T-helper 17 cell (primary cell): Measurements from ENCODE around the gene GPR141. TPM values are rescaled to one million over a fixed set of nuclear protein-coding genes. Genes with fewer than 3 reads are reported as not detected.

Source experiments
- ATAC-seq: fragments of 150-1000 bp; cut with Tn5 transposase; 2 replicates; pipeline ENCODE4 v1.10.0; 2021; ENCODE audit warnings: mild to moderate bottlenecking, moderate library complexity
- DNase-seq, 3 donors: peaks; one replicate each; pipeline versions ENCODE4 v3.0.0 to v3.0.0-alpha.2; 2020 to 2021
- H3K9me3 ChIP-seq: one replicate; pipeline ENCODE4 v1.7.0; 2013; ENCODE audit warnings: low read length, mild to moderate bottlenecking; ENCODE audit not compliant: control insufficient read depth, poor library complexity, severe bottlenecking
- H3K27ac Mint-ChIP-seq: one replicate; pipeline ENCODE4 v1.8.0; 2022; ENCODE audit warnings: mild to moderate bottlenecking, moderate library complexity, mixed read lengths
- H3K27me3 Mint-ChIP-seq: one replicate; pipeline ENCODE4 v1.8.0; 2022; ENCODE audit warnings: mixed read lengths
- H3K36me3 Mint-ChIP-seq: one replicate; pipeline ENCODE4 v1.8.0; 2022; ENCODE audit warnings: low read depth, mixed read lengths
- H3K4me1 Mint-ChIP-seq: one replicate; pipeline ENCODE4 v1.8.0; 2022; ENCODE audit warnings: mild to moderate bottlenecking, mixed read lengths
- H3K4me3 Mint-ChIP-seq: one replicate; pipeline ENCODE4 v1.8.0; 2022; ENCODE audit warnings: mild to moderate bottlenecking, moderate library complexity, mixed read lengths
- total RNA-seq, 4 donors: library from RNA in 2 of 4; stranded (reverse) in 2 of 4; gene quantifications; one replicate each; pipeline ENCODE4 v1.2.3 and lab custom pipeline; 2022 to 2026

GPR141 gene
- total RNA-seq, 2 donors from 2014 or later, result 0.52 TPM; not detected in 1

- H3K9me3 ChIP-seq, result no peaks in the 10 kb centered on the region
- no peaks in the 10 kb centered on the region for H3K4me1 Mint-ChIP-seq
- no peak overlapping the region for H3K4me3 Mint-ChIP-seq
- peaks cover 13% of the 10 kb centered on the region for H3K27me3 Mint-ChIP-seq
- DNase-seq (no peak), ATAC-seq (no peak)
- H3K27ac Mint-ChIP-seq, result no peak overlapping the region
- H3K36me3 Mint-ChIP-seq, result no peaks in the 10 kb centered on the region
These were observed 76.0 kb downstream of the GPR141 start for GRCh38 chr7:37759526-37759925.

DNA sequence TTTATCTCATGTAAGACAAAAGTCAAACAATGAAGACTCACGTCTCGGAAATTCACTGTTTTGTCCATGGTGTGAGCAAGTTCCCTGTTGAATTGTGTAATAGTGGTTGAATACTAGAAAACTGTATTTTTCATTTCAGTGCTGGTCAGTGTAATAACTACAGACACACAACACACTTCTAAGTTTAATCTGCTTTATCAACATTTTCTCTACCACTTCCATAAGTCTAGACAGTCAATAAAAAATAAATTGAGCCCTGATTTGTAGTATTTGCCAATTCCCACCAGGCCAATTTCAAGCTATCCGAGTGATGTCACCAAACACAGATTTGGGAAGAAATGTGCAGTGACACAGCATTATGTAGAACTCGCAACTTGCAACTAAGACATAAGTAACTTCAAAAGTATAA is 81.9 kb downstream of the GPR141 start:
- H3K27me3 Mint-ChIP-seq, result peaks cover 8% of the 10 kb centered on the region
- ATAC-seq, result no peak
- no peaks in the 10 kb centered on the region for H3K36me3 Mint-ChIP-seq

DNA sequence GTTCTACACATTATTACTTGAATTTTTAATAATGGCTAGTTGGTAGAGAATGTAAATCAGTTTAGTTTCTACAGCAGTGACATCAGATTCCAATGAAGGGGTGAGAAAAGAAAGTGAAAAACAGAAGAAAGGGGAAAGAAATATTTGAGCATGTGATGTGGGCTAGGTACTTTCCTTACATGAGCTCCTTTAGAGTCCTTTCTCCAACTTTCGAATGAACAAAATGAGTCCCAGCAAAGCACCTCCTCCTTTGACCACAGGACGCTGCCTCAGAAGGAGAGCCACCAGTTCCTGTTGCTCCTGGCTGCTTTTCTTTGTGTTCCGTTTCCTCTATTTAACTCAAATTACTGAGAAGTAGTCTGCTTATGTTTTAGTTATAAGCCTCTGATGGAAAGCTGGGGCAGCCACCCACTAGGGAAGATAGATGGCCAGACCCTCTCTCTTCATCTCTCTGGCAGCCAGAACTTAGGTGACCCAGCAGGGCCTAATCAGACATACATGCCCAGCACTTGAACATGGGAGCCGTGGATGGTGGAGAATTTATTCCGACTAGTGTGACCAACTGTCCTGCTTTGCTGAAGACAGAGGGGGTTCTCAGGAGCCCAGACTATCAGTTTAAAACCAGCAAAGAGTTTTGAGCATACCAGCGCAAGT is 82.4 kb downstream of the GPR141 start:
- no peak overlapping the region for H3K27ac Mint-ChIP-seq
- no peaks in the 10 kb centered on the region for H3K4me1 Mint-ChIP-seq
- H3K4me3 Mint-ChIP-seq, result no peak overlapping the region
- H3K36me3 Mint-ChIP-seq, result no peaks in the 10 kb centered on the region
- no peak for ATAC-seq
- no peak for DNase-seq
- H3K27me3 Mint-ChIP-seq, result peaks cover 5% of the 10 kb centered on the region
- no peaks in the 10 kb centered on the region for H3K9me3 ChIP-seq

More for the DNA sequence above, 81.9 kb downstream of the GPR141 start:
- no peak for DNase-seq
- Mint-ChIP-seq H3K4me3 (no peak overlapping the region), H3K27ac (no peak overlapping the region), H3K4me1 (no peaks in the 10 kb centered on the region)
- H3K9me3 ChIP-seq, result no peaks in the 10 kb centered on the region

DNA sequence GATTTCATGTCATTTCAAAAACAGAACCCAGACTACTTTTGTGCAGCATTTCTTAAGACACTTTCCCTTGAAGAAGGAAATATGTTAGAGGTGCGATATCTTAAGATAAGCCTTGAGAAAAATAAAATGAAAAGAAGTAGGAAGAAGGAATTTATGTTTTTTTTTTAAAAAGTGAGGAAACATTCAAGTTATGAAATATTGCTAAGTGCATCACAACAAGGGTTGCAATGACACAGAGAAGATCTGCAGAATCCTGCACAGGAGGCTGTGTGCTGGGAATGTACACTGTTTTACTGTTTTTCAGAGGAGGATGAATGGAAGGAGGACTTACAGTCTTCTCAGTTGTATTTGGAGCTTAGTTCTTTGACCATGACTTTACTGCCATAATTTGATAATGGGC is 85.0 kb downstream of the GPR141 start:
- no peaks in the 10 kb centered on the region for H3K9me3 ChIP-seq
- no peaks in the 10 kb centered on the region for H3K4me1 Mint-ChIP-seq
- DNase-seq (no peak), ATAC-seq (no peak)
- H3K27me3 Mint-ChIP-seq, result no peaks in the 10 kb centered on the region
- no peak overlapping the region for H3K4me3 Mint-ChIP-seq
- H3K36me3 Mint-ChIP-seq, result no peaks in the 10 kb centered on the region
- H3K27ac Mint-ChIP-seq, result no peak overlapping the region

DNA sequence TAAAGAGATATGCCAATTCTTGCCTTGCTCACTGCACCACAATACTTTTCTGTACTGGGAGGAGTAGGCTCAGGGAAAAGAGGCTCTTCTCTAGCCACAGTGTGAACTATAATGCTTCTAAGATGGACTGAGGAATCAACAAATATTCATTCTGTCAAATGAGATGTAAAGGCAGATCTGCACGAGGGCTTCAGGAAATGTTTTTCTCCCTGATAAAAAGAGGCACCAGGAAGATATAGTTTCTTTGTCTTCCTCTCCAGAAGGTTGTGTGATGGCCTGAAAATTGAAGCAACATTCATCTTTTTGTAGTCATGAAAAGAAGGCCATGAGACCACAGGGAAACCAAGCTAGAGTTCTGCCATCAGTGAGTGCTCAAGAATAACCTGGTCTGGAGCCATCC is 85.7 kb downstream of the GPR141 start:
- ATAC-seq (no peak), DNase-seq (no peak)
- H3K27ac Mint-ChIP-seq, result no peak overlapping the region
- H3K27me3 Mint-ChIP-seq, result no peaks in the 10 kb centered on the region
- H3K36me3 Mint-ChIP-seq, result no peaks in the 10 kb centered on the region
- no peak overlapping the region for H3K4me3 Mint-ChIP-seq
- no peaks in the 10 kb centered on the region for H3K9me3 ChIP-seq
- no peaks in the 10 kb centered on the region for H3K4me1 Mint-ChIP-seq

DNA sequence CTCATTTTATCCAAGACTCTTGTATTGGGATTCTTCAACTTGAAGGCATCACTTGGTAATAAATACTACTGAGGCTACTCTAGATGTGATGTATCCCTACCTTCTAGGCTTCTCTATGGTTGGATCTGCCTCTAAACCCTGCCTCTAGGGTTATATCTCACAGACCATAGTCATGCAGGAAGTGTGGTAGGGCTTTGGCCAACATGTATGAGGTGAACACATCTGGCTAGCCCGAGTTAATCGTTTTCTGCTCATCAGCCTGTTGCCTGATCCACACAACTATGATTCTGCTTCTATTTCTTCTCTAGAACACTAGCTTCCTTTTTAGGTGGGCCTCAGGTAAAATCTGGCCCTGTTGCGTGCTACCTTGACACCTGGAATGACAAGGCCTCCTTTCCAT is 86.2 kb downstream of the GPR141 start:
- no peaks in the 10 kb centered on the region for H3K9me3 ChIP-seq
- no peak for ATAC-seq
- H3K27ac Mint-ChIP-seq, result no peak overlapping the region
- DNase-seq, result no peak
- H3K4me1 Mint-ChIP-seq, result no peaks in the 10 kb centered on the region
- H3K36me3 Mint-ChIP-seq, result no peaks in the 10 kb centered on the region
- H3K27me3 Mint-ChIP-seq, result no peaks in the 10 kb centered on the region
- no peak overlapping the region for H3K4me3 Mint-ChIP-seq

- no peaks in the 10 kb centered on the region for H3K4me1 Mint-ChIP-seq
These were observed 87.3 kb downstream of the GPR141 start for GRCh38 chr7:37770838-37771237.

GRCh38 chr7:37771342-37771741 is 87.8 kb downstream of the GPR141 start:
- H3K9me3 ChIP-seq, result no peaks in the 10 kb centered on the region
- Mint-ChIP-seq H3K27ac (no peak overlapping the region), H3K27me3 (no peaks in the 10 kb centered on the region), H3K4me3 (no peak overlapping the region), H3K36me3 (no peaks in the 10 kb centered on the region), H3K4me1 (no peaks in the 10 kb centered on the region)
- ATAC-seq, result no peak
- no peak for DNase-seq

More at GRCh38 chr7:37770838-37771237, 87.3 kb downstream of the GPR141 start:
- DNase-seq (no peak), ATAC-seq (no peak)
- Mint-ChIP-seq H3K4me3 (no peak overlapping the region), H3K27ac (no peak overlapping the region), H3K27me3 (no peaks in the 10 kb centered on the region), H3K36me3 (no peaks in the 10 kb centered on the region)
- no peaks in the 10 kb centered on the region for H3K9me3 ChIP-seq

GRCh38 chr7:37771801-37772200 is 88.2 kb downstream of the GPR141 start:
- Mint-ChIP-seq H3K27me3 (no peaks in the 10 kb centered on the region), H3K4me1 (no peaks in the 10 kb centered on the region), H3K27ac (no peak overlapping the region), H3K4me3 (no peak overlapping the region), H3K36me3 (no peaks in the 10 kb centered on the region)
- DNase-seq (no peak), ATAC-seq (no peak)
- no peaks in the 10 kb centered on the region for H3K9me3 ChIP-seq

DNA sequence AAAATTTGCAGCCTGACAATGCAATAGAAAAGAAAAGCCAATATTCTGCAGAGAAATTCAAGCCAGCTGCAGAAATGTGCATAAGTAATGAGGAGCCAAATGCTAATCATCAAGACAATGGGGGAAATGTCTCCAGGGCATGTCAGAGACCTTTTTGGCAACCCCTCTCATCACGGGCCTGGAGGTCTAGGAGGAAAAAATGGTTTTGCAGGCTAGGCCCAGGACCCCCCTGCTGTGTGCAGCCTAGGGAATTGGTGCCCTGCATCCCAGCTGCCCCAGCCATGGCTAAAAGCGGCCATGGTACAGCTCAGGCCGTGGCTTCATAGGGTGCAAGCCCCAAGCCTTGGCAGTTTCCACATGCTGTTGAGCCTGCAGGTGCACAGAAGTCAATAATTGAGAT is 92.4 kb downstream of the GPR141 start:
- Mint-ChIP-seq H3K36me3 (no peaks in the 10 kb centered on the region), H3K4me3 (no peak overlapping the region), H3K27ac (no peak overlapping the region), H3K27me3 (no peaks in the 10 kb centered on the region), H3K4me1 (no peaks in the 10 kb centered on the region)
- DNase-seq (no peak), ATAC-seq (no peak)
- H3K9me3 ChIP-seq, result no peaks in the 10 kb centered on the region

DNA sequence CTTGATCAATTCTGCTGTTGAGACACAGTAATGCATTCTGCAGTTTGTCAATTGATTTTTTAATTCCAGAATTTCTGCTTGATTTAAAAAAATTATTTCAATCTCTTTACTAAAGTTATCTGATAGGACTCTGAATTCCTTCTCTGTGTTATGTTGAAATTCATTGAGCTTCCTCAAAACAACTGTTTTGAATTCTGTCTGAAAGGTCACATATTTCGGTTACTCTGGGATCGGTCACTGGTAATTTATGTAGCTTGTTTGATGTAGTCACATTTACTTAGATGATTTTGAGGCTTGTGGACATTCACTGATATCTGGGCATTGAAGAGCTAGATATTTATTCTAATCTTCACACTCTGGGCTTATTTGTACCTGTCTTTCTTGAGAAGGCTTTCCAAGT is 97.6 kb downstream of the GPR141 start:
- no peak overlapping the region for H3K4me3 Mint-ChIP-seq
- no peaks in the 10 kb centered on the region for H3K9me3 ChIP-seq
- no peaks in the 10 kb centered on the region for H3K4me1 Mint-ChIP-seq
- no peak overlapping the region for H3K27ac Mint-ChIP-seq
- H3K27me3 Mint-ChIP-seq, result peaks cover 19% of the 10 kb centered on the region
- no peaks in the 10 kb centered on the region for H3K36me3 Mint-ChIP-seq
- ATAC-seq, result no peak
- DNase-seq, result no peak

- DNase-seq (no peak), ATAC-seq (no peak)
- H3K4me1 Mint-ChIP-seq, result no peaks in the 10 kb centered on the region
- H3K36me3 Mint-ChIP-seq, result no peaks in the 10 kb centered on the region
- no peak overlapping the region for H3K27ac Mint-ChIP-seq
- H3K9me3 ChIP-seq, result no peaks in the 10 kb centered on the region
- peaks cover 19% of the 10 kb centered on the region for H3K27me3 Mint-ChIP-seq
- no peak overlapping the region for H3K4me3 Mint-ChIP-seq
These were observed 98.6 kb downstream of the GPR141 start for GRCh38 chr7:37782166-37782565.

- Mint-ChIP-seq H3K36me3 (no peaks in the 10 kb centered on the region), H3K27me3 (peaks cover 19% of the 10 kb centered on the region), H3K4me3 (no peak overlapping the region), H3K4me1 (no peaks in the 10 kb centered on the region), H3K27ac (no peak overlapping the region)
- DNase-seq (no peak), ATAC-seq (no peak)
- no peaks in the 10 kb centered on the region for H3K9me3 ChIP-seq
These were observed 100.4 kb downstream of the GPR141 start for GRCh38 chr7:37784015-37784414.

GRCh38 chr7:37786741-37787569 is 103.4 kb downstream of the GPR141 start:
- no peak overlapping the region for H3K4me3 Mint-ChIP-seq
- no peak overlapping the region for H3K27ac Mint-ChIP-seq
- peaks cover 19% of the 10 kb centered on the region for H3K27me3 Mint-ChIP-seq
- no peaks in the 10 kb centered on the region for H3K4me1 Mint-ChIP-seq
- peak; percentile 59 for ATAC-seq
- DNase-seq, result no peak
- no peaks in the 10 kb centered on the region for H3K36me3 Mint-ChIP-seq
- H3K9me3 ChIP-seq, result no peaks in the 10 kb centered on the region
